ELR (cell line): ENCODE measurements around the gene PIEZO2.

Experiments
- DNase-seq: peaks from one replicate; pipeline ENCODE4 v3.0.0-alpha.2; 2015; ENCODE audit warnings: low read depth

Gene PIEZO2

DNA sequence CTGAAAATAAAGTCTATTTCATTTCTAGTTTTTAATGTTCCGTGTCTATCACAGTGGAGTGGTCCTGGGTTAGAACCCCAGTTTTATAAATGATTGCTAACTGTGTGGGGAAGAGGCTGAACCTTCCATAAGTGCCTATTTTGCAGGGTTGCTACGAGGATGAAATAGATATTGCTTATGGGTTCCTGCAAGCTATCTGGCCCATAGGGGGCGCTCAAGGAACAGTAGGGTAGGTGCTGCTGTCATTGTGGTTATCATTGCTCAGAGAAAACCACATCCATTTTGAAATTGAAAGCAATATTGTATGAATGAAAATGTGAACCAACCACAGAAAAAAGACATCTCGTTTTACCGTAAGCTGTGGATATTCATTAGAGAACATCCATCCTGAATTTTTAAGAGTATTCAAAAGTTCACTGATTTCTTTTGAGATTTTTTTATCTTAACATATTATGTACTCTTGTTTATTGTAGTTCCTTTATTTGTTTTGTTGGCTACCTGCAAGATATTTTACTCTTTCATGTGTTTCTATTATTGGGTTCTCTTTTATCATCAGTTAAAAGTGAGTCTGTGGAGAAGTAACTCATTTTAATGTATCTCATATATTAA is 362.0 kb downstream of the PIEZO2 start:
- peak; percentile 67 for DNase-seq

DNA sequence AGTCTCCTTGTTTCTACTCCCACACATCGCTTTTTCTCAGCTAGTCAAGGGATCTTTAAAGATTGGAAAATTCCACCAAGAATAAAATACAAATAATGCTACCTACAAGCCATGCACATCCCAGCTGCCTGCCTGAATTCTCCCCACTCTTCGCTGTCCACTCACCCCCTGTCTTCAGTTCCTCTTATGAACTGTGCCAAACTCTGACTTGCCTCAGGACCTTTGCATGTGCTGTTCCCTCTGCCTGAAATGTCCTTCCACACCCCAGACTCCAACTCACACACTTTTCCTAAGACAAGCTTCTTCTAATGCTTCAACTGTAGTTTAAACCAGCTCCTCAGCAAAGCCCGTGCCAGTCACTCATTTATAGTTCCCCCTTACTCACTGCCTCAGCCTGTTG is 363.6 kb downstream of the PIEZO2 start:
- DNase-seq = no peak

DNA sequence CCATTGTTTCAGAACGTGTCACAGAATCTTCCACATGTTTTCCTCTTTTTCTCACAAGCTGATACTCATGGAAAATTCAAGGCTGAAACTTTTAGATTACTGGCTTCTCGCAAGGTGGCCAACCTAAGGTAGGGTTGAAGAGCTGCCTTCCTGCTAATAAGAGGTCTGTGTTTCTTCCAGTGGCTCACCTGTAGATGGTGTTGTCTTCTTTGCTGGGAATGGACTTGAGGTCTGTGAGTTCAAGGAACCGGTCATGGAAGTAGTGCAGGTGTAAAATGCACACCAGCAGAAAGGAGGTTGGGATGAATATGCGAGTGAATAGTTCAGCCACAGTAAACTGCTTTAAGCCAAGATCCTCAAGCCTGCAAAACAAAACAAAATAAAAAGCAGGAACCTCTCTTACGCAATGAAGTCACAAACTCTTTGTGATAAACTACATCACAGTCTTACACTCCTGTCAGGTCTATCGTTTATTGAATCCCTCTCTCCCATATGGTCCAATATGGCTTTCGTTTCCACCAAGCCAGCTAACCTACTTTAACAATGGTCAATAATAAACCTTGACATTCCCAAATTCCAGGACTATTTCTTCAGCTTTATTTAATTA is 364.7 kb downstream of the PIEZO2 start:
- no peak for DNase-seq

DNA sequence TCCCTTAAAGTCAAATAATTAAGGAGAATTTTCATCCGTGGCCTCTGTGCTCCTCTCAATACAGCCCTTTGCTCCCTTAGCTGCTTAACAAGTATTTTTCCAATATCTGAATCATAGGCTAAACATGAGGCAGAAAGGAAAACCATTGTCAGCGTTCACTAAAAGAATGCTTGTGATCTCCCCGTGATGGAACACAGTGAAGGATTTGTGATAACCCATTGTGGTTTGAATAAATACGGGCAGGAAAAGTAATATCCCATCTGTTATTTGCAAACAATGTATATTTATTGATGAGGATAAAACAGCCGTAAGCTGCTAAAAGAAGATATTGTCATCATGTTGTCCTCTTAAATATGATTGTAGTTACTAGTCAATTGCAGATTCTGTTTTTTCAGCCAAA is 365.4 kb downstream of the PIEZO2 start:
- DNase-seq = no peak

DNA sequence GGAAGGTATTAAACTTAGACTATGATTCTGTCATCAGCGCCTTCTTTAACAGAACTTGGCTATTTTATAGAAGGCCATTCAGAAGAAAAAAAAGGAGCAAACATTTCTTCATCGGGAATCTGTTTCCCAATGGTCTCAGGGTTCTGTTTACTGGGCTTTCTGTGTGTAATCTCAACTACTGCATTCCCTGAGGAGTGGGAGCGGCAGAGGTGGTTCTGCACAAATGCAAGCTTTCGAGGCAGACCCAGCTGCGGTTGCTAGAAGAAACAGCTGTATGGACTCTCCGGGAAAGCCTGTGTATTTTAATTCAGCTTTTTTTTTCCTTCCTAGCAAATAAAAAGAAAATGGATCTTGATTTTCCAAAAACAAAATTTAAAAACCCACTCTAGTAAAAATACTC is 372.9 kb downstream of the PIEZO2 start:
- DNase-seq = no peak

DNA sequence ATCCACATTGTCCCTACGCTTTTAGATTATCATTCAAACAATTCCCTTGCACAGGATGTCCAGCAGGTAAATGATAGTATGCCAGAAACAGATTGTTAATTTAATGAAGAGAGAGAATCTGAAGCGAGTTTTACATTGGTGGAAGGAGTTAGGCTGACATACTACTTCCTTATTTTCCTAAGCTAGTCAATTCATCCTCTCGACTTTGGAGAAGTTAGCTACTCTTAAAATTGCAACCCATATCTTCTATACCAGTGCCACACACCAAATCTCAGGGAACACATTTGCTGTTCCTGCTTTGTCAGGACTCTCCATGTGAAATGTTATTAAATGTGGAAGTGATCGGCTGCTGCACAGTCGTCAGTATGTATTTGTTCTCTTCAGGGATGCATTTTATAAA is 374.3 kb downstream of the PIEZO2 start:
- no peak for DNase-seq

DNA sequence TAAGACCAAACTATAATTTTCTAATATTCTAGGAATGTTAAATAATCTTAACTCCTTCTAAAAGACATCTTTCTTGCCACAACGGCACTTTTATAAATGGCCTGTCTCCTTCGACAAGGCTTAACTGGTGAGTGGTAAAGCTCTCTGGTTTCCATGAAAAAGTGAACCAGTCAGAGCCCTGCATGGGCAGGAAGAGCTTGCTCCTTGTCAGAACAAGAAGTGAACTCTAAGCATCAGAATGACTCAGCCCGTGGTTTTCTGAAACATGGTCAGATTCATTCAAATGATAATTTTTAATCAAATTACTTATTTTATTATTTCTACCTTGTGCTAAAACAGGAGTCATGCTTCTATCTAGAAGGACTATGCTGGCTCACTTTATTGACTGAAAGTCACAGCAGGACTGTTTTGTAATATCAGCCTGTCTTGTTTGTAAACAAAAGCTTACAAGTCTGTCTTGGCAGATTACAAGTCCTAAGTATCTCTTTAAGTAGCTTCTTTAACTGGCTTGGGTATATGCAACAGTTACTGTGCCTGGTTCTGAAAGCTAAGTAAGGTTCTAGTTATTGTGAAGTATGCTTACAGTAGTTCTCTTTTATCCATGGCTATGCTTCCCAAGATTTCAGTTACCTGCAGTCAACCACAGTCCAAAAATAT is 378.2 kb downstream of the PIEZO2 start:
- peak; percentile 1 for DNase-seq

DNA sequence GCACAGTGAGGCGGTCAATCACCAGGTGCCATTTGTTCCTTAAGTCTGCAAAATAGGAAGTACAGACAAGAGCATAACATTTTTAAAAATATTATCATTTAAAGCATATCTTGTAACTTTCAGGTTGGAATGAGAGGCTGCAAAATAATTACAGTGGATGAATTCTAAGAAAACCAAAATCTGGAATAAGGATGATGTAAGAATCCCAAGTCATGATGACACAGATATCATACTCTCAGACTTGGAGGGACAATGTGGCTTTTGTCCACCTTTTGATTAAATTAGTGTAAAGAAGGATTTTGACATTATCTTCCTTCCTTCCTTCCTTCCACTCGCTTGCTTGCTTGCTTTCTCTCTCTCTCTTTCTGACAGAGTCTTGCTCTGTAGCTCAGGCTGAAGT is 379.1 kb downstream of the PIEZO2 start:
- no peak for DNase-seq

DNA sequence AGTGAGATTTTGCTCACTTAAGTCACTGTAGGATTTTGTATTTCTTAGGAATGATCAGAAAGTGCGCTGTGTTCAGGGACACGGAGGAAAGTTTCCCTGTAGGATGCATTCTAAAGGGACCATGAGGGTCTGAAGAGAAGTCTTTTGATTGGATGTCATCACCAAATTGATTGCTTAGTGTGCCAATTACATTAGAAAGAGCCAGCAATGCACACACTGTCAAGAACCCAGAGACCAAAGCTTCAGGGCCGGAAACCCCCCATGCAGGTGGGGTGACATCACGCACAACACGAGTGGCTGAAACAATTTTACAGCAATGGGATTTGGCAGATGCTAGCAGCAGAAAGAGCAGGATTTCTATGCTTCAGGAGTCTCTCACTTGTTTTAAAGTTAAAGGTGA is 381.1 kb downstream of the PIEZO2 start:
- DNase-seq = no peak

DNA sequence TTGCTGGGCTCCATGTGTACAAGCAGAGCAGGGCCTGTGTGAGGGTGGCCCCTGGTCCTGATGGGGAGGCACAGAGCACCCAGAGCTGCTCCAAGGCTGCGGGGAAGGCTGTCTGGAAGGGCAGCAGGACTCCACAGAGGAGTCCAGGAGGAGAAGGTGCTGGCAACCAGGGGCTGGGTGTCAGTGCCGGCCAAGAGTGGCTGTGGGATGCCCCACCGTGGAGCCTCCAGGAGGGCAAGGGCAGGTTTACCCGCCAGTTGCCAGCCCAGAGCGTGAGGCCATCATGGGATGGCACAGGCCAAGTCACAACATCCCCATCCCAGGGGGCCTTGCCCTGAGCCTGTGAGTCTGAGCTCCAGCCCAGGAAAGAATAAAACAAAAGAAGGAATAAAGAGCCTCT is 381.7 kb downstream of the PIEZO2 start:
- no peak for DNase-seq

DNA sequence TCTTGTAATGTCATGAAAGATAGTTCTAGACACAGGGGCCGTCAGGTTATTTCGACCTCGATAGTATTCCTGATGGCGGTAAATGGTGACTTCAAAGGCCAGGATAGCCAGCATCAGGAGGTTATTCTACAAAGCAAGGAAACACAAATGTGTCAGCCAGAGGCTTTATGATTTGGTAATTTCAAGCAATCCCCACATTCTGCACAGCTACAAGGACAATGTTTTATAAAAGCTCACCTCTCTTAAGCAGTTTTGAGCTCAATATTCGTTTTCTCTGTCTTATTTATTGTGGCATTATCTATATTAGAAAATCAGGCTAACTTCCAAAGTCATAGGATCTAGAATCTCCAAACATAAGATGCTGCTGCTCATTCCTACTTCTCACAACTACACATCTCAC is 388.4 kb downstream of the PIEZO2 start:
- no peak for DNase-seq

DNA sequence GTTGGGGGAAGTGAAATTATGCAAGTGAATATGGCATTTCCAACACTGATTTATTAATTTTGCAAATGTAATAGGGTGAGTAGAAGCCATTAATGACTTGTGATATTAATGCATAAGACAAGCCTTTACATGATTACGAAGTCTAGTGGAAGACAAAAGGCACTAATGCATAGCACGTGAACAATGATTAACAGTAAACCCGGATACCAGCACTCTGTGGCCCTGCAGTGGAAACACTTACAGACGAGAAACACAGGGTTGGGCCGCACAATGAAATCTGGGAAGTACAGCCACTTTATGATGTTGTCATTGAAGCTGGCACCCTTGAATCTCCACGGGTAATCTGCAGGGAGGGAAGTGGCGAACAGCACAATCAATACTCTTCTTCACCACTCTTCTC is 390.1 kb downstream of the PIEZO2 start:
- DNase-seq = no peak

DNA sequence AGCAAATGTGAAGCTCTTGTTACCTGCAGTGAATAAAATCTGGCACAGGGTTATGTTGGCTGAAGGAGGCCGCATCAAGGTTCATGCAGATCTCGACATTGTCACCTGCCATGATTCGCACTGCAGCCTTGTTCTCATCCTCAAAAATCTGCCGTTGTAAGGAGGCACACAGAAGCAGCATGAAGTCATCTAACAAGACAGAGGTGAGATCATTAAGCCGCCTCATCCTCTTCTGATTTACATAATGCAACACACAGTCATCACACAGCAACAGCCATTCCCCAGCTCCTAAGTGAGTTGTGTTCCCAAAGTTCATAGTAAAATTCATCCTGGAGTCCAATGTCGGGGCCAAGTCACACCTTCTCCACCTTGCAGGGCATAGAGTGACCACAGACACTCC is 391.4 kb downstream of the PIEZO2 start:
- DNase-seq = no peak

DNA sequence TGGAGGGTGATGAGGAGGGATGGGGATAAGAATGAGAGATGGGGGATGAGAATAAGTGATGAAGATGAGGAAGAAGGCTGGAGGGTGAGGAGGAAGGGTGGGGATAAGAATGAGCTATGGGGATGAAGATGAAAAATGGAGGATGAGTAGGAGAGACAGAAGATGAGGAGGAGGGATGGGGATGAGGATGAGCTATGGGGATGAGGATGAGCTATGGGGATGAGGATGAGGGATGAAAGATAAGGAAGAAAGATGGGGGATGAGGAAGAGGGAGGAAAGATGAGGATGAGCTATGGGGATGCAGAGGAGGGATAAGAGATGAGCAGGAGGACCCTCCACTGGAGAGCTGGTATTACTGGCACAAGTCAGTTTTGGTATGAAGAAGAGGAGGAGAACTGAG is 392.0 kb downstream of the PIEZO2 start:
- no peak for DNase-seq

DNA sequence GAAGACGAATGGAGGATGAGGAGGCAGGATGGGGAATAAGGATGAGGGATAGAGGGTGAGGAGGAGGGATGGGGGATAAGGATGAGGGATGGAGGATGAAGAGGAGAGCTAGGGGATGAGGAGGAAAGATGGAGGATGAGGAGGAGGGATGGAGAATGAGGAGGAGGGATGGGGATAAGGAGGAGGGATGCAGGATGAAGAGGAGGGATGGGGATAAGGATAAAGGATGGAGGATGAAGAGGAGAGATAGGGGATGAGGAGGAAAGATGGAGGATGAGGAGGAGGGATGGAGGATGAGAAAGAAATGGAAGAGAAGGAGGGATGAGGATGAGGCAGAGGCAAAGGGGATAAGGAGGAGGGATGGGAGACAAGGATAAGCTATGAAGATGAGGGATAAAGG is 393.5 kb downstream of the PIEZO2 start:
- no peak for DNase-seq

DNA sequence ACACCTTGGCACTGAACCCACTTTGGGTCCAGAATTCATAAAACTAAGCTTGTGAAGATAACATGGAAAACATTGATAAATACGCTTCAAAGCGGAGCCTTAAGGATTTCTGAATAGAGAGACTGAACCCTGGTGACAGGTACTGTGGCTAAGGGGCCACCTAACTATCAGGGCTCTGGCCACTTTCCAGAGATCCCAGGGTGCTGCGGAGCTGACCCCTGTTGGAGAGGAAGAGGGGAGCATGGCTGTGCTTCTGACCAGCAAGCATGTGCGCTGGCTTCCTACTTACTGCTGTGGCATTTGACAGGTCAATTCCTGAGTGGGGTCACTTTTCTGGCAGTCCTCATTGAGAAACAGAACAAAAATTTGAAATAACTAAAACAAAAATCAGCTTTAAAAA is 395.2 kb downstream of the PIEZO2 start:
- no peak for DNase-seq

DNA sequence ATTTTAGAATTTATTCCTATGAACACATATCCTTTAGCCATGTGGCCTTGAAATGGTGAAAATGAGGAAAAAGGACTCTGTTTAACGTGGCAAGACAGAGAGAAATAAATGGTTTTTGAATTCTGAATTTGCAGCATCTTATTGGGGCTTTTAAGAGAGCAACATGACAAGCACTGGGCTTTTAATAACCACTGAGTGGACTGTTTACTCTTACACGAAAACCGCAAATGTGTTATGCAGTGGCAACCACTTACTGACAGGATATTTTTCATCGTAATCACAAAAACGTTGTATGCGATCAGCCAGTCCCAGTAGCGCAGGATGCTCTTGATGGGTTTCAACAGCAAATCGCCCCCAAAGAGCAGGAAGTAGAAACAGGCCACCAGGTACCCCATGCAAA is 397.0 kb downstream of the PIEZO2 start:
- no peak for DNase-seq

DNA sequence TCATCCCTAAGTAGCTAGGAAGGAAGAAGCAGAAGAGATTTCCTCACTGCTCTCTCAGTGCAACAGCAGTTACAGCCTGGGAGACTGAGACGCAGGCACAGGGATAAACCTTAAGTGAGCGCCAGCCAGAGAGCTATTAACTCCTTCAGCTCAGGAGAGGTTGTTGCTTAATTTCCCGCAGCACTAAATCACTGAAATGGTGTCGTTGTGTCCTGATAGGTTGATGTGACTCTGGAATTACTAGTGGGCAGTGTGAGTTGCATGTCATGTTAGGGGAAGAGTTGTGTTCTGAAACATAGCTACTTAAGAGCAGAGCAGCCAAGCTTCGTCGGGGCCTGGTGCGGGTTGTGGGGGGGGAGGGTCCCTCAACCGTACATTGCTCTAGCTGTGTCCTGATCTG is 397.7 kb downstream of the PIEZO2 start:
- no peak for DNase-seq

DNA sequence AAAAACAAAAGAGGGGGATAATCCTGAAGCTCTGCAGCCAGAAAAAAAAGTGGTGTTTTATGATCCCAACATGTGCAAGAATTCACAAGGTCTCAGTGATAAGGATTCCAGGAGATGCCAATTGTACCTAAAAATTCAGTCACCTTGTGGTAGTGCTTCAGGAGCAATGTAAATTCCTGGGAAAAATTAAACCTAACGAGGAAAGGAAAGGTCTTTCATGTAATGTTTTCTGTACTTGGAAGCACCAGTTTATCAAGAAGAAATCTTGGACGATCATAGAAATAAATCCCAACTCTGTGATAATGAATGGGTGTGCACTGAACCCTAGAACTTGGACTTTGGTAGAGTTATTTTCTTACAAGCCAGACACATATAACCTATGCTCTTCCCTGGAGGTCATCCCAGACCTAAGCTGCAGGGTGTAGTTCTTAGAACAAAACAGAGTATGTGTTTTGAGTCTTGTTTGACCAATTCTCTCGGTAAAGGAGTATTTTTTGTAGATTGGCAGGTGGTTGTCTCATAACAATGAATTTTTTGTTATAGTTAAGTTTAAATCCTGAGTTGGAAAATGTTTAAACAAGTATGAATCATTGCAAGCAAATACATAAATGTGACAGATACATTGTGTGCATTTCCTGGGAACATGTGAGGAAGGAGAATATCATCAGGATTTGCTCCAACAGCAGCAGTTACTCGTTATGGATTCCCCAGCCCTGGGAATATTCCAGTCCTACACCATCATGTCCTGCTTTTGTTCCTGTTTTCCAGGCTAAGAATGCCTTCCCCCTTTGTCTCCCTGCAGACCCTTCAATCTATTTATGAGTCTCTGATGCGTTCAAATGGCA is 399.0 kb downstream of the PIEZO2 start:
- no peak for DNase-seq

DNA sequence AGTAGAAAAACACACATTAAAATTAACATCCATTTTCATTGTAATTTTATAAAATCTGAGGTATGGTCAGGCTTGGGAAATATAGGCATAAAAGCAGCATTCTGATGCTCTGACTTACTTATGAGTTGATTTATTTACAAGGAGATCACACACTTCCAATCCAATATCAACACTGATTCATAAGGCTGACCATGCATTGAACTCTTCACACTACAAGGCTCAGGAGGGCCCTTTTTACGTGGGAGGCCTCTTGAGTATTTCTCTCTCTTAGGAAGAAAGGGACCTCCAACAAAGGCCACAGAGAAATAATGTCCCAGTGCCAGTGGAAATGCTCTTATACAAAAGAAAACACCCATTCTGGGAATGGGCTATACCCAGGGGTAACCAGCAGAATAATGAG is 400.7 kb downstream of the PIEZO2 start:
- DNase-seq = no peak

DNA sequence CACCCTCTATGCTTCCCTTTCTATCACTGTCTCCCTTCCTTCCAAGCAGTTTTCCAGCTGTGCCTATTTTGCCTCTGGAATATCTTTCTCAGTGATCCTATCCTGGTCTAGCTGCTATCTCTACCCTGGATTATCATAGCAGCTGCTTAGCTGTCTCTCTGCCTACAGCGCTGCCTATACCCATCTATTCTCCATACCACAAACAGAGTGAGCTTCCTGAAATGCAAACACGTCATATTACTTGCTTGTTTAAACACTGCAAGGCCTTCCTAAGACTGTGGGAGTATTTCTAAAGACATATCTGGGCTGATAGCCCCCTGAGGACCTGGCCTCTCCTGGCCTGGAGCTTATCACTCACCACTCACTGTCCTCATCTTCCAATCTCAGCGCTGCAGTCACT is 403.4 kb downstream of the PIEZO2 start:
- DNase-seq = no peak

DNA sequence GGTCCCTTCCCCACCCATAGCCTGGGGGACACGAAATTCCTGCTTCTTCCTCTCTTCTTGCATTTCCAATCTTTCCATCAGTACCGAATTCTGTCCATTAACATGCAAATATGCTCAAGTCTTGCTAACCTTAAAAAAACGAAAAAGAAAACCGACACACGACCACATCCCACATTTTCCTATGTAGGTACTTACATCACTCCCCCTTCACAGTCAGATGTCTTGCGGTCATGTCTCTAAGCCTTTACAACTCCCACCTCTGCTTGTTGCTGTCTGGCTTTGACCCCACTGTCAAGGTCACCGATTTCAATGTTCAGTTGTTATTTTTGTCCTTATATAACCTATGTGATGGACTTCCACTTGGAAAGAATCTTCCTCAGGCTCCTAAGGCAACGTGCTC is 404.1 kb downstream of the PIEZO2 start:
- no peak for DNase-seq

DNA sequence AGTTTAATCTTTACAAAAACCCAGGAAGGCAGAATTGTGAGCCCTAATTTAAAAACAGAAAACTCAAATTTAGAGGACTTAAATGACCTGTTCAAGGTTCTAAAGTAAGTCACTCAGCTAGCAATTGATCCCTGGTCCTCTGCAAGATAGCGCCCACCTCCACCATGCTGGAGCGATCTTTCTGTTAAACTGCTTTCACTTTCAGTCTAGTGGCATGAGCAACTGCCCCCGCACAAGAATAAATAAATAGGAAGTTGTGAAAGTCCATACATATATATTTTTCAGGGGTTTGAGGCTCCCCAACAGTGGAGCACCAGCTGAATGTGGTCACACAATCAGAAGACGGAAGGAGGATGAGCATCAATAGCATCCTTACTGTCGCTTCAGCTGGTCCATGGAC is 405.6 kb downstream of the PIEZO2 start:
- DNase-seq = no peak
